GM23338 (cell line): ENCODE results near the gene FMN1. TPM values are rescaled to one million over a fixed set of nuclear protein-coding genes. Genes with fewer than 3 reads are reported as not detected.

Experiments used
- ATAC-seq: fragments of 200-7000 bp; cut with Tn5 transposase; 3 replicates; pipeline ENCODE4 v1.9.1; 2020
- DNase-seq: peaks from one replicate; pipeline ENCODE4 v3.0.0-alpha.2; 2015; ENCODE audit warnings: low spot score
- H2AFZ ChIP-seq: fragments of 200-600 bp; sonication (generic); 2 replicates; pipeline ENCODE4 v1.8.0; 2016; ENCODE audit warnings: antibody characterized with exemption, mild to moderate bottlenecking, moderate library complexity
- H3F3A ChIP-seq: fragments of 200-600 bp; sonication (generic); replicated peaks from 2 replicates; pipeline ENCODE4 v1.8.0; 2017; ENCODE audit warnings: antibody characterized with exemption, mixed run types, low read depth
- H3K27ac ChIP-seq: fragments of 200-600 bp; sonication (generic); 2 replicates; pipeline ENCODE4 v1.6.1; 2016; ENCODE audit warnings: low read depth
- H3K27me3 ChIP-seq: fragments of 200-600 bp; sonication (generic); 2 replicates; pipeline ENCODE4 v1.8.0; 2016; ENCODE audit warnings: mild to moderate bottlenecking, mixed run types, moderate library complexity; ENCODE audit not compliant: insufficient read depth
- H3K36me3 ChIP-seq: fragments of 200-600 bp; sonication (generic); 2 replicates; pipeline ENCODE4 v1.8.0; 2016; ENCODE audit warnings: mild to moderate bottlenecking; ENCODE audit not compliant: insufficient read depth
- H3K4me1 ChIP-seq: fragments of 200-600 bp; sonication (generic); 2 replicates; pipeline ENCODE4 v1.8.0; 2016; ENCODE audit warnings: mild to moderate bottlenecking, moderate library complexity; ENCODE audit not compliant: insufficient read depth
- H3K4me2 ChIP-seq: fragments of 200-600 bp; sonication (generic); 2 replicates; pipeline ENCODE4 v1.7.1; 2017; ENCODE audit warnings: mixed run types
- H3K4me3 ChIP-seq: fragments of 200-600 bp; sonication (generic); 2 replicates; pipeline ENCODE4 v1.6.1; 2016; ENCODE audit warnings: mixed run types
- H3K79me2 ChIP-seq: fragments of 200-600 bp; sonication (generic); replicated peaks from 2 replicates; pipeline ENCODE4 v1.8.0; 2017; ENCODE audit warnings: mild to moderate bottlenecking; ENCODE audit not compliant: insufficient read depth
- H3K9me2 ChIP-seq: fragments of 200-600 bp; sonication (generic); 2 replicates; pipeline ENCODE4 v1.8.0; 2017; ENCODE audit not compliant: insufficient read depth
- H4K20me1 ChIP-seq: fragments of 200-600 bp; sonication (generic); replicated peaks from 2 replicates; pipeline ENCODE4 v1.8.0; 2017; ENCODE audit warnings: mild to moderate bottlenecking; ENCODE audit not compliant: insufficient read depth
- H3K27ac Mint-ChIP-seq: 2 replicates; pipeline ENCODE4 v1.8.0; 2020; ENCODE audit warnings: inconsistent platforms, mild to moderate bottlenecking, moderate library complexity, mixed read lengths
- H3K27me3 Mint-ChIP-seq: 3 replicates; pipeline ENCODE4 v1.8.0; 2022; ENCODE audit warnings: low read depth, mild to moderate bottlenecking, moderate library complexity, mixed read lengths, inconsistent platforms; ENCODE audit not compliant: insufficient read depth, poor library complexity
- H3K36me3 Mint-ChIP-seq: 3 replicates; pipeline ENCODE4 v1.8.0; 2021; ENCODE audit warnings: low read depth, mild to moderate bottlenecking, inconsistent platforms, moderate library complexity, mixed read lengths
- H3K4me1 Mint-ChIP-seq: 3 replicates; pipeline ENCODE4 v1.8.0; 2020; ENCODE audit warnings: mild to moderate bottlenecking, inconsistent platforms, mixed read lengths
- H3K4me3 Mint-ChIP-seq: 3 replicates; pipeline ENCODE4 v1.8.0; 2021; ENCODE audit warnings: moderate library complexity, mild to moderate bottlenecking, inconsistent platforms, mixed read lengths
- H3K9me3 Mint-ChIP-seq: 3 replicates; pipeline ENCODE4 v1.8.0; 2020; ENCODE audit warnings: moderate library complexity, mild to moderate bottlenecking, inconsistent platforms, mixed read lengths
- CREB1 ChIP-seq: fragments of 250-450 bp; sonication (Bioruptor Pico); IDR thresholded peaks from 2 replicates; pipeline ENCODE4 v1.5.0; 2020; ENCODE audit warnings: low read depth, mild to moderate bottlenecking, moderate library complexity
- ETS1 ChIP-seq: IDR thresholded peaks from 2 replicates; pipeline ENCODE4 v1.6.1; 2016; ENCODE audit warnings: antibody characterized with exemption
- EZH2 ChIP-seq: fragments of 200-600 bp; sonication (generic); IDR thresholded peaks from one replicate; pipeline ENCODE4 v1.8.0; 2017; ENCODE audit warnings: antibody characterized with exemption, mild to moderate bottlenecking, low read depth; ENCODE audit not compliant: unreplicated experiment
- EZH2phosphoT487 ChIP-seq: fragments of 200-600 bp; sonication (generic); IDR thresholded peaks from one replicate; pipeline ENCODE4 v1.8.1; 2018; ENCODE audit warnings: antibody characterized with exemption; ENCODE audit not compliant: unreplicated experiment
- JUNB ChIP-seq: IDR thresholded peaks from one replicate; pipeline ENCODE4 v1.6.1; 2016; ENCODE audit warnings: antibody characterized with exemption; ENCODE audit not compliant: unreplicated experiment
- NANOG ChIP-seq: IDR thresholded peaks from 2 replicates; pipeline ENCODE4 v1.6.1; 2016; ENCODE audit warnings: antibody characterized with exemption, borderline replicate concordance
- POLR2AphosphoS5 ChIP-seq: IDR thresholded peaks from 2 replicates; pipeline ENCODE4 v1.6.1; 2016; ENCODE audit warnings: antibody characterized with exemption, low read depth
- REST ChIP-seq: IDR thresholded peaks from one replicate; pipeline ENCODE4 v1.6.1; 2018; ENCODE audit warnings: antibody characterized with exemption; ENCODE audit not compliant: unreplicated experiment
- STAT1 ChIP-seq: IDR thresholded peaks from one replicate; pipeline ENCODE4 v1.6.1; 2016; ENCODE audit warnings: antibody characterized with exemption; ENCODE audit not compliant: unreplicated experiment
- ZNF114 ChIP-seq: fragments of 250-450 bp; sonication (Bioruptor Pico); IDR thresholded peaks from 2 replicates; pipeline ENCODE4 v1.5.0; 2020; ENCODE audit warnings: mild to moderate bottlenecking, moderate library complexity
- ZNF331 ChIP-seq: fragments of 250-450 bp; sonication (Bioruptor Pico); IDR thresholded peaks from 2 replicates; pipeline ENCODE4 v1.5.0; 2020; ENCODE audit warnings: low read depth, mild to moderate bottlenecking, moderate library complexity
- ZNF462 ChIP-seq: fragments of 250-450 bp; sonication (Bioruptor Pico); IDR thresholded peaks from 2 replicates; pipeline ENCODE4 v1.5.0; 2020; ENCODE audit warnings: mild to moderate bottlenecking, moderate library complexity
- polyA plus RNA-seq: library from polyadenylated mRNA; unstranded; fragments of >200 nt; fragmentation: Nextera tagmentation; extraction: Ambion mirVana; gene quantifications from 2 replicates; pipeline ENCODE4 v1.2.1, GENCODE V29; 2016
- total RNA-seq: library from RNA; depleted of rRNA; stranded (reverse); fragments of >200 nt; shearing (Covaris generic); gene quantifications from 2 replicates; pipeline ENCODE4 v1.2.3, GENCODE V29; 2014
- TF ChIP-seq, protein P1 (sequence below), 2 experiments: fragments of 200-600 bp in 1 of 2; sonication (generic) in 1 of 2; conservative IDR thresholded peaks; 2 replicates each; pipeline versions ENCODE4 v1.5.1 to v1.6.1; 2016 to 2017; ENCODE audit warnings: antibody characterized with exemption in 2 of 2, low read depth in 2 of 2, mild to moderate bottlenecking in 2 of 2, moderate library complexity in 1 of 2

Gene FMN1
- total and polyA plus RNA-seq, 2 experiments from 2014 or later, result 1.2 to 1.6 TPM

DNA sequence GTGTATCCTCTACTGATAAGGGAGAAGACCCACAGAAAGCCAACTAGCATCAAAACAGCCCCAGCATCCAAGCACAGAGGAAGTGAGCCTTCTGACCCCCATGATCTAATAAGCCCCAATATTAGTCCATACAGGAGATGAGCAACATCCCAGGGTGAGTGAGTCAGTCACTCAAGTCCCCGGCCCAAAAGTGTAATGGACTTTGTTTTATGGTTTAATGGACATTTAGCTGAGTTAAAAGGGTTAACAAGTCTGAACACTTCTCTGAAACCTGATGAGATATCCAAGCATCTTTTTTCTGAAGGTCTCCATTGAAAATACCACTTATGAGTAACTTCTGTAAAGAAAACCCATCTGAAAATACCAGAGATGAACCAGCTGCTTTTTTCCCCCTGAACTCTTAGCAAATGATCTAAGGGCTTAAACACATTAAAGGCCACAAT is 361.1 kb downstream of the FMN1 start:
- Histone ChIP-seq H3K4me1 (no peaks in the 10 kb centered on the region), H3K4me3 (no peak overlapping the region), H3K4me2 (no peak overlapping the region), H3K9me2 (peaks cover 13% of the 10 kb centered on the region), H3F3A (no peaks in the 10 kb centered on the region), H2AFZ (no peak overlapping the region), H3K27ac (no peak overlapping the region), H3K27me3 (no peaks in the 10 kb centered on the region), H3K79me2 (no peaks in the 10 kb centered on the region), H4K20me1 (no peaks in the 10 kb centered on the region), H3K36me3 (no peaks in the 10 kb centered on the region)
- Mint-ChIP-seq H3K4me1 (peaks cover 6% of the 10 kb centered on the region), H3K36me3 (no peaks in the 10 kb centered on the region), H3K9me3 (no peaks in the 10 kb centered on the region; the same call in 2 of the 3 replicates), H3K27me3 (peaks cover 4% of the 10 kb centered on the region), H3K4me3 (no peak overlapping the region), H3K27ac (no peak overlapping the region; the same call in 1 of the 2 replicates)
- no peak for TF ChIP-seq ZNF331 (CRISPR knock-in tag)
- TF ChIP-seq, protein P1, sequence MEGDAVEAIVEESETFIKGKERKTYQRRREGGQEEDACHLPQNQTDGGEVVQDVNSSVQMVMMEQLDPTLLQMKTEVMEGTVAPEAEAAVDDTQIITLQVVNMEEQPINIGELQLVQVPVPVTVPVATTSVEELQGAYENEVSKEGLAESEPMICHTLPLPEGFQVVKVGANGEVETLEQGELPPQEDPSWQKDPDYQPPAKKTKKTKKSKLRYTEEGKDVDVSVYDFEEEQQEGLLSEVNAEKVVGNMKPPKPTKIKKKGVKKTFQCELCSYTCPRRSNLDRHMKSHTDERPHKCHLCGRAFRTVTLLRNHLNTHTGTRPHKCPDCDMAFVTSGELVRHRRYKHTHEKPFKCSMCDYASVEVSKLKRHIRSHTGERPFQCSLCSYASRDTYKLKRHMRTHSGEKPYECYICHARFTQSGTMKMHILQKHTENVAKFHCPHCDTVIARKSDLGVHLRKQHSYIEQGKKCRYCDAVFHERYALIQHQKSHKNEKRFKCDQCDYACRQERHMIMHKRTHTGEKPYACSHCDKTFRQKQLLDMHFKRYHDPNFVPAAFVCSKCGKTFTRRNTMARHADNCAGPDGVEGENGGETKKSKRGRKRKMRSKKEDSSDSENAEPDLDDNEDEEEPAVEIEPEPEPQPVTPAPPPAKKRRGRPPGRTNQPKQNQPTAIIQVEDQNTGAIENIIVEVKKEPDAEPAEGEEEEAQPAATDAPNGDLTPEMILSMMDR (conservative IDR thresholded peaks at IDR 0.05; ENCODE audit: low read depth in 2 of 2), result no peak
- TF ChIP-seq EZH2, result no peak
- TF ChIP-seq STAT1, result no peak
- no peak for TF ChIP-seq CREB1 (CRISPR knock-in tag)
- no peak for TF ChIP-seq JUNB
- TF ChIP-seq ZNF462 (CRISPR knock-in tag), result no peak
- TF ChIP-seq REST, result no peak
- no peak for TF ChIP-seq ZNF114 (CRISPR knock-in tag)
- TF ChIP-seq ETS1, result no peak
- no peak for TF ChIP-seq NANOG
- TF ChIP-seq EZH2phosphoT487, result no peak
- TF ChIP-seq POLR2AphosphoS5, result no peak
- ATAC-seq, result no peak
- DNase-seq, result no peak
